Peyer's patch (tissue), 4 donors: ENCODE measurements around the gene CHAC2. TPM values are rescaled to one million over a fixed set of nuclear protein-coding genes. Genes with fewer than 3 reads are reported as not detected.

ENCODE experiments used
- DNase-seq, 3 donors: peaks; one replicate each; pipeline ENCODE4 v3.0.0-alpha.2; 2017 to 2019
- H3K27ac ChIP-seq, 4 donors: fragments of 200-600 bp; sonication (generic); one replicate each; pipeline ENCODE4 v1.5.1; 2016 to 2019
- H3K27me3 ChIP-seq, 2 donors: fragments of 200-600 bp; sonication (generic); one replicate each; pipeline ENCODE4 v1.5.1; 2019
- H3K36me3 ChIP-seq, 3 donors: fragments of 200-600 bp; sonication (generic); one replicate each; pipeline ENCODE4 v1.5.1; 2016 to 2019
- H3K4me1 ChIP-seq, 4 donors: fragments of 200-600 bp; sonication (generic); one replicate each; pipeline ENCODE4 v1.5.1; 2016 to 2019
- H3K4me3 ChIP-seq, 4 donors: fragments of 200-600 bp; sonication (generic); 1 replicate in 3 of 4; 2 replicates in 1 of 4; pipeline ENCODE4 v1.5.1; 2016 to 2019; ENCODE audit warnings: mild to moderate bottlenecking in 1 of 4
- H3K9me3 ChIP-seq, 4 donors: fragments of 200-600 bp; sonication (generic); one replicate each; pipeline ENCODE4 v1.5.1; 2016 to 2019; ENCODE audit warnings: mild to moderate bottlenecking in 1 of 4
- CTCF ChIP-seq, 6 experiments: fragments of 450-650 bp in 4 of 6; fragments of 200-600 bp in 2 of 6; sonication (generic) in 1 of 6; IDR thresholded peaks; one replicate each; pipeline ENCODE4 v1.5.1; 2017 to 2019; ENCODE audit warnings: antibody characterized with exemption in 6 of 6, mild to moderate bottlenecking in 3 of 6, moderate library complexity in 1 of 6
- POLR2A ChIP-seq, 2 donors: fragments of 450-650 bp; IDR thresholded peaks; one replicate each; pipeline ENCODE4 v1.5.1; 2017; ENCODE audit warnings: antibody characterized with exemption in 2 of 2, mild to moderate bottlenecking in 2 of 2, moderate library complexity in 2 of 2
- total RNA-seq, 4 donors: library from RNA; depleted of rRNA; stranded (reverse); fragments of >200 nt; gene quantifications; one replicate each; pipeline ENCODE4 v1.1.0, GENCODE V29; 2016

The CHAC2 gene
- total RNA-seq, 4 donors from 2014 or later = 1.9 to 3.2 (median 2.9) TPM; not detected in 1

GRCh38 chr2:53737091-53737490 is 30.5 kb upstream of the CHAC2 start:
- Histone ChIP-seq H3K4me1 (no peaks in the 10 kb centered on the region), H3K4me3 (no peak overlapping the region), H3K27me3 (no peaks in the 10 kb centered on the region), H3K27ac (no peak overlapping the region), H3K36me3 (no peaks in the 10 kb centered on the region), H3K9me3 (no peaks in the 10 kb centered on the region)
- DNase-seq = no peak
- TF ChIP-seq POLR2A (IDR thresholded peaks at IDR 0.05) (no peak), CTCF (IDR thresholded peaks at IDR 0.05) (no peak)

GRCh38 chr2:53739032-53739431 is 28.6 kb upstream of the CHAC2 start:
- no peaks in the 10 kb centered on the region for H3K27me3 ChIP-seq
- no peak for TF ChIP-seq CTCF (IDR thresholded peaks at IDR 0.05)
- TF ChIP-seq POLR2A (IDR thresholded peaks at IDR 0.05) = no peak
- no peak overlapping the region for H3K27ac ChIP-seq
- H3K9me3 ChIP-seq = no peaks in the 10 kb centered on the region
- no peak for DNase-seq
- no peaks in the 10 kb centered on the region for H3K4me1 ChIP-seq
- no peaks in the 10 kb centered on the region for H3K36me3 ChIP-seq
- no peak overlapping the region for H3K4me3 ChIP-seq

- no peak for DNase-seq
- Histone ChIP-seq H3K4me3 (no peak overlapping the region), H3K27me3 (no peaks in the 10 kb centered on the region), H3K27ac (no peak overlapping the region), H3K4me1 (no peaks in the 10 kb centered on the region), H3K9me3 (no peaks in the 10 kb centered on the region), H3K36me3 (no peaks in the 10 kb centered on the region)
- TF ChIP-seq CTCF (IDR thresholded peaks at IDR 0.05) (peak in 1 of 6 experiments; percentile 9), POLR2A (IDR thresholded peaks at IDR 0.05) (no peak)
These were observed 27.4 kb upstream of the CHAC2 start for GRCh38 chr2:53740170-53740569.

- Histone ChIP-seq H3K27ac (no peak overlapping the region), H3K27me3 (no peaks in the 10 kb centered on the region), H3K9me3 (no peaks in the 10 kb centered on the region), H3K4me1 (no peaks in the 10 kb centered on the region), H3K4me3 (no peak overlapping the region), H3K36me3 (peaks cover 0 to 18% (median 0%) of the 10 kb centered on the region in 3 donors)
- DNase-seq = no peak
- TF ChIP-seq CTCF (IDR thresholded peaks at IDR 0.05) (no peak), POLR2A (IDR thresholded peaks at IDR 0.05) (no peak)
These were observed 23.1 kb upstream of the CHAC2 start for GRCh38 chr2:53744395-53745065.

GRCh38 chr2:53750041-53750768 is 17.4 kb upstream of the CHAC2 start:
- Histone ChIP-seq H3K4me3 (no peak overlapping the region), H3K9me3 (no peaks in the 10 kb centered on the region), H3K4me1 (no peaks in the 10 kb centered on the region), H3K27me3 (no peaks in the 10 kb centered on the region), H3K27ac (no peak overlapping the region), H3K36me3 (peaks cover 0 to 19% (median 0%) of the 10 kb centered on the region in 3 donors)
- TF ChIP-seq CTCF (IDR thresholded peaks at IDR 0.05) (no peak), POLR2A (IDR thresholded peaks at IDR 0.05) (no peak)
- no peak for DNase-seq
